GM15510 (cell line): ENCODE measurements around the gene SNCB.

Experiments
- POLR2A ChIP-seq: IDR thresholded peaks from 3 replicates; pipeline ENCODE4 v1.6.1; 2011; ENCODE audit warnings: borderline replicate concordance; ENCODE audit not compliant: insufficient read length; ENCODE audit errors: extremely low read depth

SNCB gene

GRCh38 chr5:176629853-176630680 lies at the start of gene SNCB, which contains the start of gene EIF4E1B:
Gene SNCB (minus strand): TSS chr5:176630534. CDS start chr5:176629654, 880 bp downstream.
Gene EIF4E1B (plus strand): TSS chr5:176630675. CDS start chr5:176642788, 12,113 bp downstream.
- TF ChIP-seq POLR2A: no peak

DNA sequence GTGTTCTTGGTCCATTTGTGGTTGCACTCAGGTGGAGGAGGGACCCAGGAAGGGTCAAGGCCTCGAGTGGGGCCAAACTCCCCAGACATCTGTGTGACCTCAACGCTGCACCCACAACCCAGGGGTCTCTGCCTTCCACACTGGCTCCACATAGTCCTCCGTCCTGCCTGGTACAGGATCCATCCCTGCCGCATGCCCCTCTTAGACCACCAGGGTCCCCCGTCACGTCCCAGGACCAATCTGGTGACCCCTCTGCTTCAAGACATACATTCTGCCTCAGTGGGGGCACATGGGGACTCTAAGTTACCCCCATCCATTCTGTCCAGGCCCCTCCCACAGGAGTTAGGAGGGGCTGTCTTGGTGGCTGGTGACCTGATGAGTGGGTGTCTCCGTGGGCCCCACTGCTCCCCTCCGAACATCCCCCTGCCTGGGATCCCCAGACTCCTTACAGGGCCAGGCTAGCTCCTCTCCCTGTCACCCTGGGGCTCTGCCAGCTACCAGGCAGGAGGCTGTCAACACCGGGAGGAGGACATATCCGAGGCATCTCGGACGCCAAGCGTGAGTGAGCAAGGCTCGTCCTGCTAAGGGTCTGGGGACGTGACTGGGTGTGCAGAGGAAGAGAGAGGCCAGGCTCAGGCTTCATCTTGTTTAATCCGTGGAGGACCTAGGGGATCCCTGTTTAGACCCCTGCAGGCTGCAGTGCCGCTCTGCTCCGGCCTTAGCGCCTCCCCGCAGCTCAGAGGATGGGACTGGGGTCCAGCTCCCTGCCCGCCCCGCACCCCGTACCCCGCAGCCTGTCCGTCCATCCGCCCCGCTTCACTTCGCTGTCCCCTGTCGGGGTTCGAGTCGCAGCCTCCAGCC lies 49.3 kb upstream of the SNCB start:
- TF ChIP-seq POLR2A: no peak

- TF ChIP-seq POLR2A: no peak
Observed at GRCh38 chr5:176678584-176678983, 48.2 kb upstream of the SNCB start.

- no peak for TF ChIP-seq POLR2A
Observed at GRCh38 chr5:176677209-176677939, 47.0 kb upstream of the SNCB start.

GRCh38 chr5:176676361-176676824 lies 46.1 kb upstream of the SNCB start:
- no peak for TF ChIP-seq POLR2A

DNA sequence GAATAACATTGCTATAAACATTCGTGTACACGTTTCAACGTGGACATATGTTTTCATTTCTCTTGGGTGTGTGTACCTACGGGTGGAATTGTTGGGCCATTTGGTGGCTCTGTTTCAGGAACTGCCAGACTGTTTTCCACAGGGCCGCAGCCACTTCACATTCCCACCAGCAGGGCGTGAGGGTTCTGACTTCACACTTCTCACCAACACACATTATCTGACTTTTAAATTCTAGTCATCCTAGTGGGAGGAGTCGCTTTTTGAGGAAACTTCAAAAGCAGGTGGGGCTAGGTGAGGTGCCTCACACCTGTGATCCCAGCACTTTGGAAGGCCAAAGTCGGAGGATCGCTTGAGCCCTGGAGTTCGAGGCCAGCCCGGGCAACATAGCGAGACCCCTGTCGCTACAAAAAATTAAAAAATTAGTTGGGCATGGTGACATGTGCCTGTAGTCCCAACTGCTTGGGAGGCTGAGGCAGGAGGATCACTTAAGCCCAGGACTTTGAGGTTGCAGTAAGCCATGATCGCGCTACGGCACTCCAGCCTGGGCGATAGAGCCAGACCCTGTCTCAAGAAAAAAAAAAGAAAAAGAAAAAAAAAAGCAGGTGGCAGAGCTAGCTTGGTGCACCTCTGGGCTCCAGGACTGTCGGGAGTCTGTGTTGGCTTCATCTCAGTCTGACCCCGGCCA lies 45.5 kb upstream of the SNCB start:
- TF ChIP-seq POLR2A: no peak

DNA sequence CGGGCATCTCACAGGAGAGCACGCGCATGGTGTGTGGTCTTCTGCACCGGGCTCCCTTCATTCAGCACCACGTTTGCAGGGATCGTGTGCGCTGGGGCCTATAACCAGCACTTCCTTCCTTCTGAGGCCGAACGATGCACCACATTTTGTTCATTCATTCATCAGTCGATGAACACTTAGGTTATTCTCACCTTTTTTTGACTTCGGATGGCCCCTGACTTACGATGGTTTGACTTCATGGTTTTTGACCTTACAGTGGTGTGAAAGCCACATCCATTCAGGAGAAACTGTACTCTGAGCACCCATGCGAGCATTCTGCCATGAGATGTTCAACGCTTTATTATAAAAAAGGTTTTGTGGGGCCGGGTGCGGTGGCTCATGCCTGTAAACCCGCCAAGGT lies 44.5 kb upstream of the SNCB start:
- TF ChIP-seq POLR2A: no peak

DNA sequence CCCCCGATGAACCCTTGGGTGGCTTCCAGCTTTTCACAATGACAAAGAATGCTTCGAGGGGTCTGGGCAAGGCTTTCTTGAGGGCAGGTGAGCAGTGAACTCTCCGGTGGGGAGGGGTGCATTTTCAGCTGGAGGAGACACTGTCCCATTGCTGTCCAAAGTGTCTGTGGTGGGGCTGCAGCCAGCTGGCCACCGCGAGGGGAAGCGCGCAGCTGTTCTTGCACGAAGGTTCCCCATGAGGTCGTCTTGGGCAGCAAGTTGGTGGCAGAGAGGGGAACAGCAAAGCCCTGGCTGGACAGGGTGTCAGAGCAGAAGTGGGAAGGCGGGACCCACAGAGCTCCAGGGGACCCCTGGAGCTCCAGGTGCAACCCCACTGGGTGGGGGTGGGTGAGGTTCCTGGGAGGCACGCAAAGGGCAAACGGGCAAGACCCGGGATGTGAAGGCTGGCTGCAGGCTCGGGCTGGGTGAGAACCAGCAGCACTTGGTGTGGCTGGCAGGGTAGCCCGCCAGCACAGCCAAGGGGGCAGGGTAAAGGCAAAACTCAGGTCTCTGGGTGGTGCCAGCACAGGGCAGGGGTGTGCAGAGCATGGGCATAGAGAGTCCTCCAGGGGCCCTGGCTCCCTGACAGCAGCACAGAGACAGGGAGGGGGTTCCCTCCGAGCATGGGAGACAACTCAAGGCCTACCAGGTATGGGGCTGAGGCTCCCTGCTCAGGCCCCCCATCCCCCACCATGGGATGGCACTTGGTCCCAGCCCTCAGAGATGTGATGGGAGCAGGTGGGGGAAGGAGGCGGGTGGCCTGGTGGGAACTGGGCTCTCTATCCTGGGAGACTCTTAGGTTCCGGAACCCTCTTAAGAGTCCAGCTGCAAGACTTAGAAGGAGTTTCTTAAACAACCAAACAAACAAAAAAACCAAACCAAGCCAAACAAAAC lies 43.6 kb upstream of the SNCB start:
- TF ChIP-seq POLR2A: no peak

- no peak for TF ChIP-seq POLR2A
Observed at GRCh38 chr5:176671890-176672747, 41.8 kb upstream of the SNCB start.

DNA sequence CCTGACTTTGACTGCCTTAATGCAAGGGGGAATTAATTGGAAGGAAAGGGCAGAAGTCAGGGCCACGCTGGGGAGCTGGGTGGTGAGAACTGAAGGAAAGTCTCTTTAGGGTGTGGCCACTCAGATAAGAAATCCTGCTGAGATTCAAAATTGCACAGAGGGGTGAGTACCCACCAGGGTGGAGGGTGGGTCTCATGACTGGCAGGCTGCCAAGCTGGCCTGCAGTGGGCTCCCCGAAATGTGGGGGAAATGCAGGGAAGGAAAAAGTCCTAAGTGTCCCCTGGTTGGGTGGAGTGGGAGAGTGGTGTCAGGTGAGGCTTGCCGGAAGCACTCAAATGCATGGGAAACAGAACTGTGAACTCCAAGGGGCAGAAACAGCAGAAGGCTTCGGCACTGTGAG lies 41.1 kb upstream of the SNCB start:
- no peak for TF ChIP-seq POLR2A

DNA sequence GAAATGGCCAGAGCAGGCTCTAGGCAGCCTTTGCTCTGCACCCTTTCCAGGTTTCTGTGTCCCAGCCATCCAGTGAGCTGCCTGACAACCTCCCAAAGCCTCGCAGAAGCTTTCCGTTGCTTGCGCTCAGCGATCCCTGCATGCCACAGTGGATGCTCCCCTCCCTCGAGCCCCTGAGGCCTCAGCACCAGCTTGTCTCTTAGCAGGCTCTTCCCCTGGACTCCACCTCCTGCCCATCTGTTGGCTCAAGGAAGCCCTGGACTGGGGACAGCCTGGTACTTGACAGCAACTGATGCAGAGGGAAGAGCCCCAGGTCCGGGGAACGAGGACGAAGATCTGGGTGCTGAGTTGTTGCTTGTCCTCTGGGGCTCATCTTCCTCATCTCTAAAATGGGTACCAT lies 40.1 kb upstream of the SNCB start:
- no peak for TF ChIP-seq POLR2A

DNA sequence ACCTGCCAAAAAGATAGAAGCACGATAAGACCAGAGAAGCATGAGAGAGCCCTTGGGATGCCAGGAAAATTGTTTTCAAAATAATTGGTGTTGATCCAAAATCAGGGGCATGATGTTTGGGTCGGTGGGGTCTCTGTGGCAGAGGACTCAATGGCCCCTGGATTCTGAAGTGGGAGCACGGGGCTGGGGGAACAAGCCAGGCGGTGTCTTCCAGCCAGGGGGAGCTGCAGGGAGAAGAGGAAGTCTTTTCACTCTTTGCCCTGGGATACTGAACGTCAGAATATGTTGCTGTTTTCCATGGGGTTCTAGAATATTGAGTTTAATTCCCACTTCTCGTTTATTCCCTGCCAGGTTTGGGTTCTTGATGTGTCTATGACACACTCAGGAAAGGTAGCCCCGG lies 37.3 kb upstream of the SNCB start:
- TF ChIP-seq POLR2A: no peak
